GM19240 (cell line): ENCODE data around the gene LIF.
"Not testable (repeated sequence)": the region's sequence is repeated elsewhere in the genome, so short reads cannot be mapped to it uniquely, and the experiment has no call there.

Experiments used
- DNase-seq: peaks from one replicate; pipeline ENCODE4 v3.0.0; 2011; ENCODE audit warnings: low spot score; ENCODE audit not compliant: insufficient read length

The LIF gene

DNA sequence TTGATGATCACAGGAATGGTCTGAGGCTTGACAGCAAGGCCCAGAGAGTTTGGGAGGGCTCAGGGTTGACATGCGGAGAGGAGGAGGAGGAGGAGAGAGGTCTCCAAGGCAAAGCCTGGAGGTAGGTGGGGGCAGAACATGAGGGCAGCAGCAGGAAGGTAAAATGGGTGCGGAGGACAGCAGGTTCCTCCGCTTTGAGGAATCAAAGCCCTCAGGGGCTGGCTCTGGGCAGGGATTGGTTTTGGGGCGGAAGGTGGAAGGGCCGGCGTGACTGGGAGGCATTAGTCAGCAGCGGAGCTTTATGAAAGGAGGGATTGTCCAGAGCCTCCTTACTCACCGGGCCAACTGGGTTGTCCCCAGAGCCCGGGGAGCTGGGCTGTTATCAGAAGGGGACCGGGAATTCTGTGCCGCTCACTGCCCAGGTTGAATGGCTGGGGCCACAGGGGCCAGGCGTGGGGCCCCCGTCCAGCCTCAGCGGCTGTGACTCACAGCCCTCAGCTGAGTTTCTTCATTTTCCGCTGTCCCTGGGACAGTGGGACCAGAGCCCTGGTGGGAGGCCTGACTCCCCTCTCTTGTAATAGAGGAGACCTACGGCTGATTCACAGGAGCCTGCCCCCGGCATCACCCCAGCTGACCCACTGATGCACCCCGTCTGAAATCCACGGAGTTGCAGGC is 36.2 kb downstream of the LIF start:
- DNase-seq, result no peak

DNA sequence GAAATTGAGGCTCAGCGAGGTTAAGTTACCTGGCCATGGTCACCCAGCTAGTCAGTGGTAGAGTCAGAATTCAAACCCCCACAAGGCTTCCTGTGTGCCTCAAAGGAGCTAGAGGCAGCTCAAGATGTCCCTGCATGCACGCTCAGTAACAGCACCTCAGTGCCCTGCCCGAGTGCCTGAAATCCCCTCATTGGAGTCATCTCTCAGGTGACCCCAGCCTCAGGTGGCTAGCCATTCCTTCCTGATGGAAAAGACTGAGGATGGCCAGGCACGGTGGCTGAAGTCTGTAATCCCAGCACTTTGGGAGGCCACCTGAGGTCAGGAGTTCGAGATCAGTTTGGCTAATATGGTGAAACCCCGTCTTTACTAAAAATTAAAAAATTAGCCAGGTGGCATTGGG is 36.9 kb downstream of the LIF start:
- DNase-seq, result no peak

DNA sequence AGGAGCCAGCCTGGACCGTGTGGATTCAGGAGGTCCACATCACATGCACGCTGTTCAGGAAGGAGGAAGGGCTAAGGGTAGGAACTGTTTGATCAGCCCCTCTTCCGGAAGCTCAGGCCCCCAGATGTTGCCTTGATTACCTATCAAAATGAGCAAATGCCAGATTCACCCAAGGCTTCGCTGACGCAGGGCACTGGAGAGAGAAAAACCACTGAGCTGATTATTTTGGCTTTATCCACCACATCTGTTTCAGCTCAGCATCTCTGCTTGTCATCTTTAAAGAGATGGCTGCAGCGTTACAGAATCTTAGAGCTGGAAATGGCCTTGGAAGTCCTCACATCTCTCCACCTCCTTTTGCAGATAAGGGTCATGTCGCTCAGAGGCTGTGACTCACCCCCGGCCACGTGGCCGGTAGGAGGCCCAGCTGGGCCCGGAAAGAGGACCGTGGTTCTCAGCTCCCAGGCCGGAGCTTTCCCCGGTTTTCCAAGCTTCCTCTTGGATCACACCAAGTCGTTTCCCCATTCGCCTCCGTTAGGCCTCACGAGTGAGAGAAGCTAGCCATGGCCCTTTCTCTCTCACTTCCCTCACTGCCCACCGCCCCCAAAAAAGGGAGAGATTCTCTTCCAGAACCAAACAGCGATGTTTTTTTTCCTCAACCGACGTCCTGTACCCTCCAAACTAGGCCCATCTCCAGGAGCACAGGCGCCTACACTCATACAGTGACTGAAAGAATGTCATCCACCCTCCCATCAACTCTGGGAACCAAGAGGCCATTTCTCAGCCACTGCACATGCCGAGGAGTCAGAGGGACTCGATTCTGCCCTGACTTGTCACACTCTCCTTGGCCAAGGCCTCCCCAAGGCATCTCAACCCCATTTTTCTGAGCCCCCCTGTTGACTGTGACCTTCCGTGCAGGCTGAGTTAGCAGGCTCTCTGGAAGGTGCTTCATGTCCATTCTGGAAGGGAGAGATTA is 37.6 kb downstream of the LIF start:
- no peak for DNase-seq

GRCh38 chr22:30206944-30207343 is 39.6 kb downstream of the LIF start:
- no peak for DNase-seq

GRCh38 chr22:30205281-30206115 is 41.1 kb downstream of the LIF start:
- no peak for DNase-seq

DNA sequence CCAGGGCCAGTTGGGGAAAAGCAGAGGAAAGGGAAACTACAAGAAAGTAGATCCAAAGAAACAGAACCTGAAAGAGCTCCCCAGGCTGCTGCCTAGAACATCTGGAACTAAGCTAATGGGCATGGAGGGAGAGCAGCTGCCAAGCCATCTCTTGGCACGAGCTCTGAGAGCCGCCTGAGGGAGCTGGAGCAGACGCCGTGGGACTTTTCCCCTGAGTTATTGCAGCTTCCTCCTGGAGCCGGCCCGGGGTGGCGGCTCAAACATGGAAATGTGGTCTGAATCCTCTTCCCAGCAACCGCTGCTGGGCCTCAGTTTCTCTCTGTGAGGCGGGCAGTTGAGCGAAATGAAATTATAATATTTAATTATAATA is 41.8 kb downstream of the LIF start:
- DNase-seq, result no peak

GRCh38 chr22:30204015-30204741 is 42.4 kb downstream of the LIF start:
- no peak for DNase-seq

- DNase-seq, result no peak
Observed at GRCh38 chr22:30202531-30203006, 44.0 kb downstream of the LIF start.

GRCh38 chr22:30201945-30202344 is 44.6 kb downstream of the LIF start:
- no peak for DNase-seq

DNA sequence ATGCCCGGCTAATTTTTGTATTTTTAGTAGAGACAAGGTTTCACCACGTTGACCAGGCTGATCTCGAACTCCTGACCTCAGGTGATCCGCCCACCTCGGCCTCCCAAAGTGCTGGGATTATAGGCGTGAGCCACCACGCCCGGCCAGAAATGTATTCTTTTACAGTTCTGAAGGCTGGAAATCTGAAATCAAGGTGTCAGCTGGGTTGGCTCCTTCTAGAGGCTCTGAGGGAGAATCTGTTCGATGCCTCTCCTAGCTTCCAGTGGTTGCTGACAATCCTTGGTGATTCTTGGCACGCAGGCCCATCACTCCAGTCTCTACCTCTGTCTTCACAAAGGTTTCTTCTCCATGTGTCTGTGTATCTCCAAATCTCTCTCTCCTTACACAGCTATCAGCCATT is 45.7 kb downstream of the LIF start:
- not testable (repeated sequence) for DNase-seq

GRCh38 chr22:30198921-30199320 is 47.6 kb downstream of the LIF start:
- DNase-seq, result no peak

- DNase-seq, result no peak
Observed at GRCh38 chr22:30198152-30198825, 48.3 kb downstream of the LIF start.

- no peak for DNase-seq
Observed at GRCh38 chr22:30197389-30197788, 49.2 kb downstream of the LIF start.

GRCh38 chr22:30196880-30197336 is 49.7 kb downstream of the LIF start:
- no peak for DNase-seq

DNA sequence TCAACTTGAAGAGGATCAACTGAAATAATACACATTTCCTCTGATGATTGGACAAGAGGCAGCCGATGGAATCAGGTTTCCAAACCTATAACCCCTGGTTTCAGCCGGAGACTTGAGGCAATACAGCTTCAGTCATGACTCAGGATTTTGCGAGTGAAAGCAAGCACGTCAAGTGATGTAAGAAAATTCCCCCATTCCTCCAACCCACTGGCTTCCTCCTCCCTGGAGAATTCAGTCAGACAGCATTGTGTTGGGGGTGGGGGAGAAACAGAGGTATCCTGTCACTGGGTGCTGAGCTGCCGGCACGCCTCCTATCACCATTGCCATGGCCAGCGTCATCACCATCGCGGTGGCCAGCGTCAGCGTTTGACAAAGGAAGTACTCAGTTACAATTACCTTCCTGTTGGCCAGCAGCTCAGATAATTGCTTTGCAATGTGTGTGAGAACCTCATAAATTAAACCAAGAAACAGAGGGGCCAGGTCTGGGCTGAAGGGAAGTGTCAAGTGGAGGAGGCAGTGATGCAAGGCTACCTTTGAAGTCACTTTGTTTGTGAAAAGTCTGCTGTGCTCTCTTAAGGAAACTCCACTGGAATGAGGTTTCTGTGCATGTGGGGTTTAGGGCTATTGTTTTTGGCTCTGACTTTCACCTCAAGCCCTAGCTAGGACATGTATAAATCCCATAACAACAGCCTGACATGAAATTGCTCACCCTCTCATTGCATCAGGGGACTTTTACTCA is 50.2 kb downstream of the LIF start:
- DNase-seq, result no peak

GRCh38 chr22:30195245-30196140 is 51.1 kb downstream of the LIF start:
- DNase-seq, result no peak

GRCh38 chr22:30193031-30193775 is 53.4 kb downstream of the LIF start:
- DNase-seq, result no peak

DNA sequence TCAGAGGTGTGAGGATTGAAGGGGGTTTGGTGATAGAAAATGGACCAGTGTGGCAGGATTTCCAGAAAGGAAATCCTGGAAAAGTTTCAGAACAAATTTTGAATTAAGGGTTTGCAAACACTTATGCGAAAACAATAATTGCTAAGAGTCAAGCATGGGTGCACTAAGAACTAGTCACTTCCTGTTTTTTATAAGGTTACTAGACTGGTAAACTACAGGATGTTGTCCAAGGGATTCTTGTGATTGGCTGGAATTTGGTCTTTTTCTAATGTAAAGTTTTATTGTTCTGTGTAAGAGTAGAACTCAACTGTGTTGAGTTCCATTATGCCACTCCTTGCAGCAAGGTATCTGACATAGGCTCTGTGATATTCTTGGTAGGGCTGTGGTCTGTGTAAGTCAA is 54.1 kb downstream of the LIF start:
- DNase-seq, result no peak
